ENCODE measurements around the gene TCF3. TPM values are rescaled to one million over a fixed set of nuclear protein-coding genes. Genes with fewer than 3 reads are reported as not detected.

TCF3 gene
- total and polyA plus RNA-seq, 2 donors (not counting 3 experiments of a cell fraction or from before 2014, with no cell fraction given) = 147 to 193 TPM

DNA sequence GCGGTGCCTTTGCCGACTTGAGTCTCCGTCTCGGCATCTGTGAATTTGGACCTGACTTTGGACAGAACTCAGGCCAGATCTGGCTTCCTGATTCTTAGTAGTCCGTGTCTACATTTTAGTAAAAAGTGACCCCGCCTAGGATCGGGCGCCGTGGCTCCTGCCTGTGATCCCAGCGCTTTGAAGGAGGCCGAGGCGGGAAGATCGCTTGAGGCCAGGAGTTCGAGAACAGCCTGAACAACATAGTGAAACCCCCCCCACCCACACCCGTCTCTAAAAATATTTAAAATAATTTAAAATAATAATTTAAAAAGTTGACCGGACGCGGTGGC, 849 bp upstream of the TCF3 start:
- peak overlapping the region; percentile 88 for H2AFZ ChIP-seq (ENCODE audit: low read depth, low read length)
- DNase-seq (ENCODE audit: low read depth, low spot score) (no peak), FAIRE-seq (no peak)
- peaks cover 2% of the 10 kb centered on the region for H3K4me1 ChIP-seq (ENCODE audit: control insufficient read depth, extremely low read depth, insufficient read depth, low read length)
- peak overlapping the region; percentile 98 for H3K27ac ChIP-seq (ENCODE audit: insufficient read depth, low read depth, low read length)
- peaks cover 33% of the 10 kb centered on the region for H3K79me2 ChIP-seq (ENCODE audit: control insufficient read depth, insufficient read depth, low read length)
- POLR2A ChIA-PET = no interaction called here
- peak overlapping the region; percentile 24 to 49 (median 39) for H3K4me3 ChIP-seq (replicated peaks in 1 of 3; ENCODE audit: insufficient read depth in 1 of 3, low read depth in 1 of 3, low read length in 3 of 3)
- no peaks in the 10 kb centered on the region for H4K20me1 ChIP-seq (replicated peaks; ENCODE audit: control insufficient read depth, extremely low read depth, insufficient read depth, low read length)
- H3K27me3 ChIP-seq (ENCODE audit: control insufficient read depth in 2 of 2, insufficient read depth in 2 of 2, low read length in 2 of 2) = no peaks in the 10 kb centered on the region
- H3K9ac ChIP-seq (replicated peaks; ENCODE audit: extremely low read depth, insufficient read depth, low read length) = peak overlapping the region; percentile 97
- H3K36me3 ChIP-seq (ENCODE audit: control insufficient read depth in 2 of 2, extremely low read depth in 1 of 2, insufficient read depth in 2 of 2, low read length in 2 of 2) = peaks cover 2 to 6% of the 10 kb centered on the region in 2 experiments
- no peaks in the 10 kb centered on the region for H3K9me1 ChIP-seq (replicated peaks; ENCODE audit: control insufficient read depth, extremely low read depth, insufficient read depth, low read length)
- CTCF ChIA-PET = interaction anchor here (0.9 to 2.1 kb wide), 4 partner anchors 19 to 185 kb away, joined by 3 to 11 read pairs (median 4); no protein-coding TSS in a partner anchor
- intact Hi-C loops (cut with micrococcal nuclease) (loop anchor here (1.0 to 2.0 kb wide), 3 partner anchors 48 to 160 kb away; partner anchors contain the start of genes ATP8B3 and UQCR11), dilution Hi-C loops (cut with MboI; ENCODE audit: extremely low pct_ligation_motif_present, low sequenced_read_pairs) (no loop called here)
- TF ChIP-seq GATA2 (IDR thresholded peaks at IDR 0.05; ENCODE audit: insufficient read depth, insufficient read length, low read depth, low read length) (no peak), MYC (IDR thresholded peaks at IDR 0.05; ENCODE audit: low read depth, low read length) (no peak), JUN (IDR thresholded peaks at IDR 0.05; ENCODE audit: borderline replicate concordance, insufficient read depth, insufficient read length, low read depth) (no peak), EZH2 (IDR thresholded peaks at IDR 0.05; ENCODE audit: borderline replicate concordance, low read depth, low read length, severe bottlenecking) (no peak), POLR2A (IDR thresholded peaks at IDR 0.05; ENCODE audit: low read depth, low read length) (no peak), POLR2AphosphoS5 (IDR thresholded peaks at IDR 0.05; ENCODE audit: insufficient read depth, low read depth, low read length) (no peak)
- H3K4me2 ChIP-seq (ENCODE audit: insufficient read depth, low read length) = peak overlapping the region; percentile 58
- H3K9me3 ChIP-seq (replicated peaks; ENCODE audit: control insufficient read depth, insufficient read depth, low read length) = no peaks in the 10 kb centered on the region
- BruUV-seq (replicated peaks) = TSS peak; percentile 98

DNA sequence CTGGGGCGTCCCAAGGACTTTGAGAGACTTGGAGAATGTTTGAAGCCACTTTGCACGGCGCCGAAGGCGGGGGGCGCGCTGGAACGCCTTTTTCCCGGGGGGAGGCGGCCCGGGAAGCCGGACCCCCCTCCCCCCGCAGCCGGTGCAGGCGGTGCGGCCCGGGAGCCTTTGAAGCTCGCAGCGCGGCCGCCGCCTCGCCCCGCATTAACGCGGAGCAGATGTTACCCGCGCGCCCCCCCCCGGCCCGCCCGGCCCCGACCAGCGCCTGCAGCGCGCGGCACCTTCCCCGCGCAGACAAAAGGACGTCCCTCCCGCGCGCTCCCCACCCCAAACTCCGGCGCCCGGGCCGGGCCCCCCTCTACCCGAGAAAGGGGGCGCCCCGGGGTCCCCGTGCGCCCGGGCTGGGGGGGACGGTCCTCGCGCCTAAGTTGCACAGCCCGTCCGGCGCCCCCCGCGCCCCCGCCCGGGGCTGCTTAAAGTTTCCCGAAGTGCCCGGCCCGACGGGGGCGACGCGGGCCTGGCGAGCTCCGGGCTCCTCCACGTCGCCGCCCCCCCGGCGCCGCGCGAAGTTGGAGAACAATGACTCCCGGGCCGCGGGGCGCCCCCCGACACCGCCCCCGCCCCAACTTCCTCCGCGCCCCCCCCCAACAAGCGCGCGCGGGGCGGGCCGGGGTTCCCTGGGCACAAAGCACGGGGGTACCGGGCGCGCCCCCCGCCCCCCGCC, 685 bp downstream of the TCF3 start:
- Histone ChIP-seq H4K20me1 (replicated peaks; ENCODE audit: control insufficient read depth, extremely low read depth, insufficient read depth, low read length) (no peaks in the 10 kb centered on the region), H3K36me3 (ENCODE audit: control insufficient read depth in 2 of 2, extremely low read depth in 1 of 2, insufficient read depth in 2 of 2, low read length in 2 of 2) (peaks cover 2 to 16% of the 10 kb centered on the region in 2 experiments), H3K4me1 (ENCODE audit: control insufficient read depth, extremely low read depth, insufficient read depth, low read length) (peaks cover 2% of the 10 kb centered on the region), H3K27ac (ENCODE audit: insufficient read depth, low read depth, low read length) (peak overlapping the region; percentile 0), H3K27me3 (ENCODE audit: control insufficient read depth in 2 of 2, insufficient read depth in 2 of 2, low read length in 2 of 2) (no peaks in the 10 kb centered on the region), H3K9ac (replicated peaks; ENCODE audit: extremely low read depth, insufficient read depth, low read length) (peak overlapping the region; percentile 82), H3K4me2 (ENCODE audit: insufficient read depth, low read length) (peak overlapping the region; percentile 55), H2AFZ (ENCODE audit: low read depth, low read length) (no peak overlapping the region), H3K9me1 (replicated peaks; ENCODE audit: control insufficient read depth, extremely low read depth, insufficient read depth, low read length) (no peaks in the 10 kb centered on the region), H3K9me3 (replicated peaks; ENCODE audit: control insufficient read depth, insufficient read depth, low read length) (no peaks in the 10 kb centered on the region), H3K4me3 (replicated peaks in 1 of 3; ENCODE audit: insufficient read depth in 1 of 3, low read depth in 1 of 3, low read length in 3 of 3) (peak overlapping the region; percentile 45 to 89 (median 62)), H3K79me2 (ENCODE audit: control insufficient read depth, insufficient read depth, low read length) (peaks cover 37% of the 10 kb centered on the region)
- dilution Hi-C loops (cut with MboI; ENCODE audit: extremely low pct_ligation_motif_present, low sequenced_read_pairs) (no loop called here), intact Hi-C loops (cut with micrococcal nuclease) (loop anchor here (2.0 kb wide), 2 partner anchors 85 to 161 kb away; partner anchors contain the start of gene ATP8B3)
- DNase-seq (ENCODE audit: low read depth, low spot score) (peak; percentile 40), FAIRE-seq (no peak)
- POLR2A ChIA-PET = no interaction called here
- TF ChIP-seq JUN (IDR thresholded peaks at IDR 0.05; ENCODE audit: borderline replicate concordance, insufficient read depth, insufficient read length, low read depth) (no peak), FOS (IDR thresholded peaks at IDR 0.05; ENCODE audit: borderline replicate concordance, insufficient read depth, low read length) (no peak), POLR2AphosphoS5 (IDR thresholded peaks at IDR 0.05; ENCODE audit: insufficient read depth, low read depth, low read length) (peak; percentile 22), POLR2A (IDR thresholded peaks at IDR 0.05; ENCODE audit: low read depth, low read length) (no peak)
- TF ChIP-seq, protein P1, sequence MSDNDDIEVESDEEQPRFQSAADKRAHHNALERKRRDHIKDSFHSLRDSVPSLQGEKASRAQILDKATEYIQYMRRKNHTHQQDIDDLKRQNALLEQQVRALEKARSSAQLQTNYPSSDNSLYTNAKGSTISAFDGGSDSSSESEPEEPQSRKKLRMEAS (IDR thresholded peaks at IDR 0.05; ENCODE audit: insufficient read depth, insufficient read length) = no peak
- CTCF ChIA-PET = interaction anchor here (1.1 to 2.1 kb wide), 4 partner anchors 11 to 105 kb away, joined by 4 to 11 read pairs (median 6); partner anchors contain the start of gene UQCR11
- no TSS peak for BruUV-seq (replicated peaks)
